Nucleus accumbens (tissue), 56 donors: ENCODE measurements around the gene CCDC179.

Source experiments
- DNase-seq, 56 donors: peaks; one replicate each; lab custom pipeline; 2025; lab: John Stamatoyannopoulos, UW

CCDC179 gene

GRCh38 chr11:22860241-22860640 is at the start of gene CCDC179:
Gene CCDC179 (minus strand): TSS chr11:22860474. CDS start chr11:22860421, 53 bp downstream.
- DNase-seq: no peak

GRCh38 chr11:22903782-22904181 is 43.5 kb upstream of the CCDC179 start:
- DNase-seq: no peak

GRCh38 chr11:22901603-22902002 is 41.3 kb upstream of the CCDC179 start:
- DNase-seq: no peak

- no peak for DNase-seq
Measured at GRCh38 chr11:22900764-22901486, 40.7 kb upstream of the CCDC179 start.

GRCh38 chr11:22898036-22898435 is 37.8 kb upstream of the CCDC179 start:
- no peak for DNase-seq

GRCh38 chr11:22890227-22890626 is 30.0 kb upstream of the CCDC179 start:
- no peak for DNase-seq

- DNase-seq: no peak
Measured at GRCh38 chr11:22884217-22884616, 23.9 kb upstream of the CCDC179 start.

- no peak for DNase-seq
Measured at GRCh38 chr11:22879630-22880029, 19.4 kb upstream of the CCDC179 start.

GRCh38 chr11:22878604-22879003 is 18.3 kb upstream of the CCDC179 start:
- no peak for DNase-seq

GRCh38 chr11:22878039-22878438 is 17.8 kb upstream of the CCDC179 start:
- DNase-seq: no peak

- DNase-seq: peak in 30 of 56 donors; percentile 0 to 74 (median 20)
Measured at GRCh38 chr11:22875869-22876473, 15.7 kb upstream of the CCDC179 start.

GRCh38 chr11:22869325-22869724 is 9.1 kb upstream of the CCDC179 start:
- DNase-seq: no peak

- no peak for DNase-seq
Measured at GRCh38 chr11:22859756-22860155, 518 bp downstream of the CCDC179 start.

- DNase-seq: no peak
Measured at GRCh38 chr11:22851477-22851876, 8.8 kb downstream of the CCDC179 start.

- no peak for DNase-seq
Measured at GRCh38 chr11:22846726-22847125, 13.5 kb downstream of the CCDC179 start.

GRCh38 chr11:22832315-22833015 is 27.8 kb downstream of the CCDC179 start:
- peak in 1 of 56 donors; percentile 26 for DNase-seq

- no peak for DNase-seq
Measured at GRCh38 chr11:22830082-22830414, 30.2 kb downstream of the CCDC179 start.

- DNase-seq: peak; percentile 64 to 97 (median 91)
Measured at GRCh38 chr11:22829231-22830081, 30.8 kb downstream of the CCDC179 start, which contains the start of gene SVIP. Gene SVIP (minus strand): TSS chr11:22829801. CDS start chr11:22829748, 53 bp downstream.

GRCh38 chr11:22828373-22828772 is 31.9 kb downstream of the CCDC179 start:
- DNase-seq: no peak

- no peak for DNase-seq
Measured at GRCh38 chr11:22822203-22822602, 38.1 kb downstream of the CCDC179 start.

GRCh38 chr11:22809893-22810292 is 50.4 kb downstream of the CCDC179 start:
- DNase-seq: no peak
